Measurements from ENCODE around the gene PDE9A.

Gene PDE9A

GRCh38 chr21:42775123-42775522 lies 121.7 kb downstream of the PDE9A start:
- Histone ChIP-seq H3K27me3 (ENCODE audit: insufficient read depth, poor library complexity, severe bottlenecking) (peaks cover 9% of the 10 kb centered on the region), H3K4me3 (replicated peaks; ENCODE audit: insufficient read depth, low read length) (no peak overlapping the region), H3K27ac (replicated peaks) (no peak overlapping the region)
- TF ChIP-seq GABPA (IDR thresholded peaks at IDR 0.05; ENCODE audit: low read depth) (no peak), SPI1 (IDR thresholded peaks at IDR 0.05; ENCODE audit: borderline replicate concordance, low read depth) (no peak), REST (IDR thresholded peaks at IDR 0.05; ENCODE audit: insufficient replicate concordance, low read depth) (no peak)
- no peak for DNase-seq (ENCODE audit: low read depth in 1 of 2, low spot score in 1 of 2)

GRCh38 chr21:42775891-42776290 lies 122.5 kb downstream of the PDE9A start:
- no peak for DNase-seq (ENCODE audit: low read depth in 1 of 2, low spot score in 1 of 2)
- no peak for TF ChIP-seq GABPA (IDR thresholded peaks at IDR 0.05; ENCODE audit: low read depth)
- TF ChIP-seq REST (IDR thresholded peaks at IDR 0.05; ENCODE audit: insufficient replicate concordance, low read depth) = no peak
- no peak for TF ChIP-seq SPI1 (IDR thresholded peaks at IDR 0.05; ENCODE audit: borderline replicate concordance, low read depth)
- TF ChIP-seq POLR2AphosphoS5 (IDR thresholded peaks at IDR 0.05; ENCODE audit: low read depth) = no peak
- no peak for TF ChIP-seq CTCF (IDR thresholded peaks at IDR 0.05; ENCODE audit: insufficient read depth, low read length)

GRCh38 chr21:42777064-42777756 lies 123.8 kb downstream of the PDE9A start:
- Histone ChIP-seq H3K27me3 (ENCODE audit: insufficient read depth, poor library complexity, severe bottlenecking) (peaks cover 9% of the 10 kb centered on the region), H3K27ac (replicated peaks) (no peak overlapping the region), H3K4me3 (replicated peaks; ENCODE audit: insufficient read depth, low read length) (no peak overlapping the region)
- TF ChIP-seq SPI1 (IDR thresholded peaks at IDR 0.05; ENCODE audit: borderline replicate concordance, low read depth) (no peak), CTCF (IDR thresholded peaks at IDR 0.05; ENCODE audit: insufficient read depth, low read length) (no peak), POLR2AphosphoS5 (IDR thresholded peaks at IDR 0.05; ENCODE audit: low read depth) (no peak), GABPA (IDR thresholded peaks at IDR 0.05; ENCODE audit: low read depth) (no peak), REST (IDR thresholded peaks at IDR 0.05; ENCODE audit: insufficient replicate concordance, low read depth) (no peak)
- no peak for DNase-seq (ENCODE audit: low read depth in 1 of 2, low spot score in 1 of 2)

More at GRCh38 chr21:42775891-42776290, 122.5 kb downstream of the PDE9A start:
- Histone ChIP-seq H3K27ac (replicated peaks) (no peak overlapping the region), H3K27me3 (ENCODE audit: insufficient read depth, poor library complexity, severe bottlenecking) (peaks cover 9% of the 10 kb centered on the region), H3K4me3 (replicated peaks; ENCODE audit: insufficient read depth, low read length) (no peak overlapping the region)
